ENCODE measurements around the gene FAM89B.

FAM89B gene

DNA sequence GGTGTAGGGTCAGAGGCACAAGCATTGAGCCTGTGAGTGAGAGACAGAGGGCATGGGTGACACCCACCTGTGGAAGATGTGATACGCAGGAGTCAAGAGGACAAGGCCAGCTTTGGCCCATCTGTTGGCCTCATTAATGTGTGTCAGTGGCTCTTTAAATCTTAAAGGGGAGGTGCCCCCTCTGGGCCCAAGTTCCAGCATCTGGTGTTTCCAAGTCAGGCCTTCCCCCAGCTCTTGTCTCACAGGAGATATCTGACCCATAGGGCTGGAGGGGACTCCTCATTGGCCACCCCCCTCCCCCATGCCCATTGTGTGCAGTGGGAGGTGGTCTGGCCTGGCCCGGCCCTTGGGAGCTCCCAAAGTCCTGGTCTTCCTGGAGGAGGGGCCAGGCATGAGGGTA, 14.3 kb downstream of the FAM89B start:
- no peak for DNase-seq (ENCODE audit: low read depth in 2 of 3, low spot score in 1 of 3)

DNA sequence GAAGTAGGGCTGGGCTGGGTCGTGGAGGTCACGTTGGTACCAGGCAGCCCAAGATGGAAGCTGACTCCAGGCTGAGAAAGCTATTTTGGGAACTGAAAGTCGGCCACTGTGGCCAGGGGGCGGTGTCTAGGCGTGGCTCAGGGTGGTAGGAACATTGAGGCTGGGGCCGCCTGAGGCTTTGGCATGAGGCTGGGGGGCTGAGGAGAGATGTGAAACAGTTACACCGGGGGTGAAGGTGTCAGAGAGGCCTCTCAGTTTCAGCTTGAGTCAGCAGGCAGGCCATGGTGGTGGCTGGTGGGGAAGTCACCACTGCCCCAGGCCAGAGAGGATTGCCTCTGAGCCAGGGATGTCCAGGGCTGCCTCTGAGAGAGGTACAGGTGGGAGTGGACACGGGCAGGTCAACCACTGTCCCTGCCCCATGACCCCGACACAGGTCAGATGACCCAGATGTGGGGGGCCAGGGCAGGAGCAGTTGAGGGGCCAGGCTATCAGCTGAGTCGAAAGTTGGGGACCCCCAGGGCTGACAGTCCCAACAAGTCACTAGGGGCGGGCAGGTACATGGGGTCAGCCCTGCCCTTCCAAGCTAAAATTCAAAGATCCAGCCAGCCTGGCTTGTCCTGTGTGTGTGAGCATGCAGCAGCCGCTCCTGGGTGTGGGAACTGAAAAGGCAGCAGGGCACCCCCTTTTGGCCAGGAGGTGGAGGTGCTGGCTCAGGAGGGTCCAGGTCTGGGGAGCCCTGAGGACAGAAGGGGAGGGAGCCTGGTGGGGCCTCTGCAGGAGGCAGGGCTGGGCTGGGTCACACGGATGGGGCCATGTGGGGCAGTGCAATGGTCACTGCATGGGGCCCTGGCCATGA, 16.1 kb downstream of the FAM89B start:
- peak; percentile 65 to 73 (median 70) for DNase-seq (ENCODE audit: low read depth in 2 of 3, low spot score in 1 of 3)

DNA sequence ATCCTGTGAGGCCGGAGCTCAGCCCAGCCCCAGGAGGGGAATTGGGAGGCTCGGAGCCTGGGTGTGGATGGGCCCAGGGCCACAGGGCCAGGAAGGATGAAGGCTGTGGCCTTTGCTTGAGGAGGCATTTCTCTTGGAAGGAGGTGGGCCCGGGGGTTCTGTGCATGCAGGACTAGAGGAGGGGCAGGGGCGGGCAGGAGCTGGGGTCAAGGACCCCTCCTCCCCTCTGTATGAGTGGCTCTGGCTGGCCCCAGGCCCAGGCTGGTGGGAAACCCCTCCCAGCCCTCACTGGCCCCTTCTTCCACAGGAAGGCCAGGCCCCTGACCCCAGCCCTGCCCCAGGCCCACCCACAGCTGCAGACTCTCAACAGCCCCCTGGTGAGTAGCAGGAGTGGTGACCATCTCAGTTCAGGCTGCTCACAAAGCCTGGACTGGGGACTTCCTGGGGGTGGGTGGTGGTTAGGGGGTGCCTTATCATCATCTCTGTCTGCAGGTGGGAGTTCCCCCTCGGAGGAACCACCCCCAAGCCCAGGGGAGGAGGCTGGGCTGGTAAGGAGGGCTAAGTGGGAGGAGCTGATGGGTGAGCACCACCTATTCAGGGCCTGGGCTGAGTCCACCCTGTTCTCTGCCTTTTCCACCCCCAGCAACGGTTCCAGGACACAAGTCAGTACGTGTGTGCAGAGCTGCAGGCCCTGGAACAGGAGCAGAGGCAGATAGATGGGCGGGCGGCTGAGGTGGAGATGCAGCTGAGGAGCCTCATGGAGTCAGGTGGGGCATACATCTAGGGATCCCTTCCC, 17.3 kb downstream of the FAM89B start:
- DNase-seq (ENCODE audit: low read depth in 2 of 3, low spot score in 1 of 3), result no peak

DNA sequence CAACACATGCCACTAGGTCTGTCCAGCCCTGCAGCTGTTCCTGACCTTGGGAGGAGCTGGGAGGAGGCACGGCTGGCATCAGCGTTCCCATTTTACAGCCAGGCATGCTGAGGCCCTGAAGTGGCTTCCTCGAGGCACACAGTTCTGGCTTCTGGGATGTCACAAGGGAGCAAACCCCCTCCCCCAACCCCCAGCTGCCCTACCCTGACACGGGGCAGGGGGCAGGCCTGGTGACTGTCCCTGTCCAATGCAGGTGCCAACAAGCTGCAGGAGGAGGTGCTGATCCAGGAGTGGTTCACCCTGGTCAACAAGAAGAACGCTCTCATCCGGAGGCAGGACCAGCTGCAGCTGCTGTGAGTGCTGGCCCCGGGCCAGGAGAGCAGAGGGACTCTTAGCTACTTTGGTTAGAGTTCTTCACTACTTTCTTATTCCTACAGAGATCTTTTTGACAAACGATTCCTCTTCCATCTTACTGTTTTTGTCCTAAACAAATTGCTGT, 18.0 kb downstream of the FAM89B start:
- DNase-seq (ENCODE audit: low read depth in 2 of 3, low spot score in 1 of 3), result no peak

DNA sequence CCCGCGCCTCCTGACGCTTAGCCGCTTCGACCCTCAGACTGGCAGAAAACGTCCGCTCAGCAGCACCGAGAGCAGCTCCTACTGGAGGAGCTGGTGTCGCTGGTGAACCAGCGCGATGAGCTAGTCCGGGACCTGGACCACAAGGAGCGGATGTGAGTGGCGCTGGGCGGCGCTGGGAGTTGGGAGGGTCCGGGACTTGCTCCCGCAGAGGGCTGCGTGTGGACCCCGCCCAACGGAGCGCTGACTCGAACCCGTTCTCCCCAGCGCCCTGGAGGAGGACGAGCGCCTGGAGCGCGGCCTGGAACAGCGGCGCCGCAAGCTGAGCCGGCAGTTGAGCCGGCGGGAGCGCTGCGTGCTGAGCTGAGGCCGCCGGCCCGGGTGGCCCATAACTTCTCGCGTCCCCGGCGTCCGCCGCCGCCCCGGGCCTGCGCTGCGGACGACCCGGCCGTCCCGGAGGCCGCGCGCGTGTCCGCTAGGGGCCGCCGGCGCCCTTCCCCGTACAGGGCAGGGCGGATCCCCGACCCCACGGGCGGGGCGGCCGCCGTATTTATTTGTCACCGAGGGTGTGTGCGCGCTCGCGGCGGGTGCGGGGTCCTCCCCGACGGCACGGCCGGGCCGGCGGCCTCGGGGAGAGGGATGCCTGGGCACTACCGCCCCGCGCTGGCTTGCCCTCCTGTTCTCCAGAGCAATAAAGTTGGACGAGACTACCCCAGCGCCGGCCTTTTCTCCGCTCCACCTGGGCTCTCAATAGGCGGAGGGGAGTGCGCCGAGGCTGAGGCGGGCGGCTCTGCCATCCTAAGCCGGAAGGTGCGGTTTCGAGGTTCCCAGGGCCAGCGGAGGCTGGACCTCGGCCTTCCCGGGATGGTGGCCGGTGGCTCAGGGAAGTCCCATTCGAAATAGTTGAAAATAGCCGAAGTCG, 19.9 kb downstream of the FAM89B start:
- DNase-seq (ENCODE audit: low read depth in 2 of 3, low spot score in 1 of 3), result no peak

DNA sequence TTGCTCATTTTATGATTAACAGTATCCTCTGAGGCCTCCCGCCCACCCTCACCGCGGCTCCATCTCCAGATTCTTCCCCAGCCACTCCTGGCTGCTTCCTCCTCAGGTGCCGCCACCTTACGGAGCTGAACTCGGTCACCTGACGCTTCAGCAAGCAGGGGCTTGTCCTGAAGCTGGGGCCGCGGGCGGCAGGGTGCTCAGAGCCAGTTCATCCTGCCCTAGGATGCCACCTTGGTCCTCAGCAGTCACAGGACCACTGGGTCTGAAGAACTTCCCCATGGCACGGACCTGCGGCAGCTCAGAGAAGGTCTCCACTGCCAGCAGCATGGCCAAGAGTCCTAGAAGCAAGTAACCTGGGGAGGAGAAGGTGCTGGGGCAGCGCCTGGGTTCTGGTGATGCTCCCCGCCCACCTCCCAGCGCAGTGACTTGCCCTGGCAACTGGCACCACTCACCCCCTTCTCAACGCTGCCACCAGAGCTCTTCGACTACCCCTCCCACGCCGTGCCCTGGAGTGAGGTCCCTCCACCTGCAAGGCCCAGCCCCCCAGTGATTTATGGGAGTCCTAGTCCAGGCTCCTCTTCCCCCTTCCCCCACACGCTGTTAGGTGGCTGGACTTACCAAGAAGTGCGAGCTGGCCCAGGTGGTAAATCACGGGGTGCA, 20.6 kb downstream of the FAM89B start:
- no peak for DNase-seq (ENCODE audit: low read depth in 2 of 3, low spot score in 1 of 3)

DNA sequence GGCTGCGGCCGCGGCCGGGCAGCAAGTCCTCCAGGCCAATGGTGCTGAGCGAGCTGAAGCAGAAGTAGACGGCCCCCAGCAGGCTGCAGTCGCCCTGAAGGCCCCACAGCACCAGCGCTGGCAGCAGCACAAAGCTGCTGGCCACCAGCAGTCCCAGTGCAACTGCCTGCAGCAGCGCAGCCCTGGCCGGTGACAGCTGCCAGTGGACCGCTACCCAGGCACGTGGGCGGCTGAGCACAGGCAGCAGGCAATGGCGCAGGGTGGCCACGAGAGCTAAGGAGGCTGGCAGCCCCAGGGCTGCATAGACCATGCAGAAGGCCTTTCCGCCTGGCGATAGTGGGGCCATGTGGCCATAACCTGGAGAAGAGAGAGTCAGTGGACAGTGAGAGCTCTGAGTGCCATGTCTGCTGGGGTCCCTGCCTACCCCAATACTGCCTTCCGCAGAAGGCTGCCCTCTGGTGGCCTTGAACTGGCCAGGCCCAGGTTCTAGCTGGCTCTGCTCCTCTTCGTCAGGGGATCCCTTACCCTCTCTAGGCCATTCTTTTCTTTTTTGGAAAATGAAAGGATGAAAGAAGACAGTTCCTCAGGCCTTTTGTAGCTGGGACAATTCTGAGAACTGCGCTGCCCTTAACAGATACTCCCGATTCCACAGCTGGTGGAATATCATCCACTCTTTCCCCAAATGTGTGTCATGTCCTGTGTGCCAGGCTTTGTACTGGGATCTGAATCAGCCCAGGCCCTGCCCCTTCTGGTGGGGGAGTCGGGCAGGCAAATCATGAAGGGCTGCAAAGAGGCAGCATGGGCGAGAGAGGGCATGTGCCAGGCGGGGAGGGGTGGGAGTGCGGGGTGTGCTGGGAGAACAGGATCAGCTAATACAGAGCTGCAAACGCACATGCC, 21.4 kb downstream of the FAM89B start:
- DNase-seq (ENCODE audit: low read depth in 2 of 3, low spot score in 1 of 3), result no peak

DNA sequence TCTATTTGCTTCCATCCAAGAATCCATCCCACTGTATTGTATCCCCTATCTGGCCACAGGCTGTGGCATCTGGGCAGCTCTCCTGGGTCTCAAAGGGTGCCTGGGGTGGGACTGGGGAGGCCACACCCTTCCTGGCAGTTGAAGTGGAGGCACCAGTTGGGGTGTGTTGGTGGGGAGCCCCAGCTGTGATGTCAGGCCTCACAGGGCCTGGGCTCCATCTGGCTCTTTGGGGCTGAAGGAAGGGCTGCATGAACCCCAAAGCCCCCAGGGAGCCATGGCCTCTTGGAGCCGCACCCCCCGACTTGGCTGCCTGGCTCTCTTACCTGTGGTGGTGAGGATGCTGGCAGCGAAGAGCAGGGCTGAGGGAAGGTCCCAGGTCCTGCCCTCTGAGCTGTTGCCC, 22.8 kb downstream of the FAM89B start:
- DNase-seq (ENCODE audit: low read depth in 2 of 3, low spot score in 1 of 3), result no peak

DNA sequence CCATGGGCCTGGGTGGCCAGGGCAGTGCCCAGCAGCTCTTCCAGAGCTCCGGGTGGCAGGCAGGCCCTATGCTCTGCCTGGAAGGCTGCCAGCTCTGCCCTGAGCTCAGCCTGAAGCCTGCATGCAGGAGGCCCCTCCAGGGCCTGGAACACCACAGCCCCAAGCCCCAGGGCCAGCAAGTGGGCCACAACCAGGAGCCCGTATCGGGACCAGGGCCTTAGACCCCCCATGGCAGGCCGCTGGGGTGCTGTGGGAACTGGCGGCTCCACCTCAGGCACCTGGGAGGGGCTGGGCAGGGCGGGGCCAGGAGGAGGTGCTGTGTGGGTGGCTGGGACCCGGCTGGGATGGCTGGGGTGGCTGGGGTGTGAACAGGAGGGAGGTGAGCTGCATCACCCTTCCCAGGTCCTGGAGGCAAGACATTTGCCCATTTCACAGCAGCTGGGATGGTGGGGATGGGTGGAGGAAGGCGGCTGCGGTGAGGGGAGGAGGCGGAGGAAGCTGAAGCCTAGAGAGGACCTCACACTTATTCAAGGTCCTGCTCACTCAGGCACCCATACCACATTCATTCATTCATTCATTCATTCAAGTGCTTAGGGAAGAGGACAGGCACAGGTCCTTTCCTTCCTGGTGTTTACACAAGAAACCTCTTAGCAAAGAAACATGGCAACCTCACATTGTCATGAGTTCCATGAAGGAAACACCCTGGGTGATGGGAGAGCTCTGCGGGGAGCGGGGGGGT, 23.4 kb downstream of the FAM89B start, which contains the start of gene KCNK7:
Gene KCNK7 (minus strand): TSS at position 258 of the 739 bp plus-strand sequence. CDS start 28 bp downstream, at position 230.
- no peak for DNase-seq (ENCODE audit: low read depth in 2 of 3, low spot score in 1 of 3)

DNA sequence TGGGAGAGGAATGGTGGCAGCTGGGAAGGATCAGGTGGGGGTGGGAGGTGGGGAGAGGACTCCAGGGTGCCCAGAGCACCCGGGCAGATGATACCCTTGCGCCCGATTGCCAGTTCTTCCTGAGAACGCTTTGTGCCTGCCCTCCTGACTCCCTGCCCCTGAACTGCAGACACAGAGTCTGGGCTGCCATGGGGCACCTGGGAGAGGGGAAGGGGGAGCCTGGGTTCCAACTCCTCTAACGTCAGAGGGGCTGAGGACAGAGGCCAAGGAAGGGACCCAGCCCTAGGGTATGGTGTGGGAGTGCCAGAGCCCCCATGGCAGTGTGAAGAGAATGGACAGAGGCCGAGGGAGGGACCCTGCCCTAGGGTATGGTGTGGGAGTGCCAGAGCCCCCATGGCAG, 24.2 kb downstream of the FAM89B start:
- no peak for DNase-seq (ENCODE audit: low read depth in 2 of 3, low spot score in 1 of 3)

DNA sequence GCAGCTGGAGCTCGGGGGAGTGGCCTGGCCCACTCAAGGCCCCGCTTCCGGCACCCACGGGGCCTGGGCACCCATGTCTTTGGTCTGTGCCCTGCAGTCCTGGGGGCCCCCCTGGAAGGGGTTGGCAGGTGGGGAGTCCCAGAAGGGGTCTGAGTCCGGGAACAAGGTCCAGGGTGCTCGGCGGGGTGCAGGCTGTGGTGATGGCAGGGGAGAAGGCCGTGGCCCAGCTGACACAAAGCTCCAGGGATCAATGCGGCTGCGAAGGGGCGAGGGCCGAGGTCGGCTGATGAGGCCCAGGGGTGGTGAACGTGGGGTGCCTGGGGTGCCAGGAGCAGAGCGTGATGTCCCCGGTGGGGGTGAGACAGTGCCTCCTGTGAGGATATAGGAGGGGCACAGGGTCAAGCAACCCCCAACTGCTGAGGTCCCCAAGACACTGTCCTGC, 25.9 kb downstream of the FAM89B start:
- no peak for DNase-seq (ENCODE audit: low read depth in 2 of 3, low spot score in 1 of 3)

DNA sequence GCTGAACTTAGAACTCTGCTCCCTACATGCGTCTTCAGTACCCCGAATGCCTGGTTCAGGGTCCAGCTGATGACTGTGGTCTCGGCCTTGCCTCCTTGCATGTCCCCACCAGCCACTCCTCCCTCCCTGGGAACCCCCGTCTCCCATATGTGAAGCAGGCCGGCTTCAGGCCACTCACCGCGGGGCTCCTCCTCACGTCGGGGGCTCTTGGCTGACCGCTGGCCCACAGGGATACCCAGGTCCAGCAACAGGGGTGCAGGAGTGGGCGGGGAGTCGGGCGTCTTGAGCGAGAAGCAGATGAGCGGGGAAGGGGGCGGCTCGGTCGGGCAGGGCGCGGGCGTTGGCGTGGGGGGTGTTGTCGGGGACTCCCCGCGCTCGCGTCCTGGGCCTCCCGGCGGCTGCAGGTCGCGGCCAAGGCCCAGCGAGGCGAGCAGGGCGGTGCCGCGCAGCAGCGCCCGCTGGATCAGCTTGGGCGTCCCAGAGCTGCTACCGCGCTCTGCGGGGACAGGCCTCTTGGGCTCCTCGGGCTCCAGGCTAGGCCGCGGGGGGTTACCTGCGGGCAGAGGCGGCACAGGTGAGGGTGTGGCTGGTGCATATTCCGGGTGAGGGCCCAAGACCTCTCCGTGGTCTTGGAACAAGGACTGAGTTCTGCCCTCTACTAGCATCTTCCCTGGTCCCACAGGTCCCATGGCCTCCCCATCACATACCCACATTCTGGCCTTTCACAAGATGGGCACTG, 27.0 kb downstream of the FAM89B start:
- DNase-seq (ENCODE audit: low read depth in 2 of 3, low spot score in 1 of 3), result no peak

DNA sequence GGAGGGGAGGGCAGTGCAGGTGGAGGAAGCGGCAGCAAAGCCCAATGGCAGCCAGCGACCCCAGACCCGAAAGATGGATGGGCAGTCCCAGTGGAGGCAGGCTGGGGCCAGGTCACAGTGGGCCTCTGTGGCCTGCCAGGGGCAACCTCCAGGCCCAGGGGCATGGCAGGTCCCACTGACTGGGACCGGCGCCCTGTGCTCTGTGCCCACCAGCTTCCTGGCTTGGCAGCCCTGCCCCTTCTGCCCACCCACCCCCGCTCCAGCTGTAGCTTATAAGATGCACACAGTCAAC, 27.6 kb downstream of the FAM89B start:
- no peak for DNase-seq (ENCODE audit: low read depth in 2 of 3, low spot score in 1 of 3)

DNA sequence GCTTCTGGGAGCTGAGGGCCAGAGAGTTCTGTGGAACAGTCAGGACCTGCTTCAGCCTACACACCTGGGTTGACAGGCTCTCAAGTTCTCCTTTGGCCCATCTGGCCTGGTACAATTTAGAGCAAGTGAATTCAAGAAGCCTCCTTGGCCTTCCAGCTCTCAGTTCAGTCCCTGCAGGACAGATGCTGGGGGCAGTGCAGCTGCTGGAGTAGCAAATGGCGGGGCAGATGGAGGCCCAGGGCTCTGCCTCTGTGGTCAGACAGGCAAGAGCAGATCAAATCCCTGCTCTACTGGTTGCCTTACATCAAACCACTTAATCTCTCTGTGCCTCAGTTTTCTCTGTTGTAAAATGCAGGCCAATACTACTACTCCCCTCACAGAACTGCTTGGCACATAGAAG, 31.9 kb downstream of the FAM89B start:
- no peak for DNase-seq (ENCODE audit: low read depth in 2 of 3, low spot score in 1 of 3)

DNA sequence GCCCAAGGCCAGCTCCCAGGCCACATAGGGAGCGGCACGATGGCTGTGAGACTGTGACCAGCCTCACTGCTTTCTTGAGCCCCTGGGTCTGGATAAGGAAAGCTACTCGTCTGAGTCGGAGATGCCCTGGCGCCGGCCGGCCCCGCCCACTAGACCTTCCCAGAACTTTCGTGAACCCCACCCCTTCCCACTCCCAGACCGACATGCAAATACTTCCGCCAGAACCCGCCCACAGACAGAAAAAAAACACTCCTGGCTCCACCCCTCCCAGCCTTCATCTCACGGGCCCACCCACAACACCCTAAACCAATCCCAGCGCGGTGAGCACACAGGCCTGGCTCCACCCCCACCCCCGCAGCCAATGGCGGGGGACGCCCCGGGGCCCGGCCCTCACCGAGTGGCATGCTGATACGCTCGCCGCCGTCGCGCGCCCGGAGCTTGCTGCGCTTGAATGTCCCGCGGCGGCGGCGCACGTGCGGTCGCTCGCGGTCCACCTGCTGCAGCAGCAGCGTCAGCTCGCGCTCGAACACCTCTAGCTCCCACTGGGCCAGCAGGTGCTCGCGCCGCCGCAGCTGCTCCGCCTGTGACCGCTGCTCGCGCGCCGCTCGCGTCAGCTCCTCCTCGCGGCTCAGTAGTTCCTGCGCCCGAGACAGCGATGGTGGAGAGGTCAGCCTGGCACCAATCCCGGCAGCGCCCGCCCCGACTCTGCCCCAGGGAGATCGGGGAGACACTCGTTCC, 34.7 kb downstream of the FAM89B start:
- DNase-seq (ENCODE audit: low read depth in 2 of 3, low spot score in 1 of 3), result no peak

DNA sequence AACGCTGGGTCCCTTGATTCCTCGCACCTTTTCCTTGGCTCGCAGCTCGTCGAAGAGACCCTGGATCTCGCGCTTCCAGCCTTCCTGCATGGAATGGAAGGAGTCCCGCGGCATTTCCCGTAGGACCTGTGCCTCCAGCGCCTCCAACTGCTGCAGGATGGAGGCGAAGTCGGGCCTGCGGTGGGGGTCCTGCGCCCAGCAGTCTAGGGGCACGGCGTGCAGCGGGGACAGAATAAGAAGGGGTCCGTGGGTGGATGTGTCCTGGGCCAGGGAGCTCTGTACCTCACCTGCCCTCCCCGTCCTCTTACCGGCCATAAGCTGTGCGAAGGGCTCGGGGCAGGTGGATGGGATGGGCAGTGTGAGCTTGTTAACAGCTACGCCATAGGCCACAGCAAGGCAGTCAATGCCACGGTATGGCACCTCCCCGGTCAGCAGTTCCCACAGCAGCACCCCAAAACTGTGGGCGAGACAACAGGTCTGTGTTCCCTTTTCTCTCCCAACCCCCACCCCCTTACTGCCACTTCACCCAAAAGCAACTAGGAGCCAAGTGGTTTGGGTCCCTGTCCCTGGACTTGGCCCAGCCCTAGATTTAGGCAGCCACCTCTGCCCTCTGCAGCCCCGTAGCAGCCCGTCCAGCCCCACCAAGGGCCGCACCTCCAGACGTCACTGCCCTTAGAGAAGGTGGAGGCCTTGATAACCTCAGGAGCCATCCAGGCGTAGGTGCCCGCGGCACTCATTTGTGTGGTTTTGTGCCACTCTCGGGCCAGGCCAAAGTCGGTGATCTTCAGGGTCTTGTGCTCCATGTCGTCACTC, 35.5 kb downstream of the FAM89B start:
- no peak for DNase-seq (ENCODE audit: low read depth in 2 of 3, low spot score in 1 of 3)

DNA sequence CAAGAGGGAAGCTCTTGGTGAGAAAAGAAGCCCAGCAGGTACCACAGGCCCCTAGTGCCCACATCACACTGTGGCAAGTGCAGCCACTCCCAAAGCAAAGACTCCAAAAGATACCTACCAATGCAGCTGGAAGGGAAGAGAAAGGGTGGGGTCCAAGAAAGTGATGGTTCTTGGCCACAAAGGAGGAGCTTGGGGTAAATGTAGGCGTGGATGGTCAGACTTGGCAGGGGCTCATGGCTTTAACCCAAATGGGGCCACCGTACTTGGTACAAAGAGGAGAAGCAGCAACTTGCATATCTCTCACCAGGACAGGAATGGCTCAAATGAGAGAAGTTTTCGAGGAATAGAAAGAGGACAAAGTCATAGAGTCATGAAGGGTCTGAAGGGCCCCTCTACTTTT, 36.9 kb downstream of the FAM89B start:
- no peak for DNase-seq (ENCODE audit: low read depth in 2 of 3, low spot score in 1 of 3)
